GM21381 (cell line): ENCODE data around the gene FOXD3.
"Not testable (repeated sequence)": the region's sequence is repeated elsewhere in the genome, so short reads cannot be mapped to it uniquely, and the experiment has no call there.

Source experiments
- ATAC-seq: cut with Tn5 transposase; IDR thresholded peaks from one replicate; pipeline ENCODE4 v1.9.1; 2021; ENCODE audit warnings: mild to moderate bottlenecking, moderate library complexity; ENCODE audit not compliant: unreplicated experiment

FOXD3 gene

GRCh38 chr1:63356234-63356633, 33.9 kb downstream of the FOXD3 start:
- not testable (repeated sequence) for ATAC-seq

- no peak for ATAC-seq
Measured at GRCh38 chr1:63359561-63359960, 37.2 kb downstream of the FOXD3 start.

GRCh38 chr1:63362073-63362472, 39.7 kb downstream of the FOXD3 start:
- ATAC-seq, result no peak

GRCh38 chr1:63362578-63362977, 40.2 kb downstream of the FOXD3 start:
- ATAC-seq, result no peak

GRCh38 chr1:63363014-63363413, 40.6 kb downstream of the FOXD3 start:
- no peak for ATAC-seq

- no peak for ATAC-seq
Measured at GRCh38 chr1:63366908-63367214, 44.5 kb downstream of the FOXD3 start.

- ATAC-seq, result peak; percentile 96
Measured at GRCh38 chr1:63367215-63368103, 45.1 kb downstream of the FOXD3 start, which contains the start of gene ALG6. ALG6 (plus strand) TSS chr1:63367627; CDS start chr1:63370978, 3,351 bp downstream.

- ATAC-seq, result peak; percentile 5
Measured at GRCh38 chr1:63368131-63368530, 45.8 kb downstream of the FOXD3 start.
